MM.1S (cell line): ENCODE measurements around the gene TSPOAP1.

Experiments
- DNase-seq: peaks from one replicate; pipeline ENCODE4 v3.0.0-alpha.2; 2015
- H2AFZ ChIP-seq: fragments of 300-600 bp; sonication (generic); 2 replicates; pipeline ENCODE4 v1.6.0; 2016; ENCODE audit warnings: antibody characterized with exemption, low read length
- H3F3A ChIP-seq: fragments of 300-600 bp; sonication (generic); 2 replicates; pipeline ENCODE4 v1.6.1; 2016; ENCODE audit warnings: mild to moderate bottlenecking, antibody characterized with exemption, low read length, moderate library complexity, mixed read lengths; ENCODE audit not compliant: insufficient read depth
- H3K27ac ChIP-seq: fragments of 300-600 bp; sonication (generic); 2 replicates; pipeline ENCODE4 v1.5.1; 2016; ENCODE audit warnings: mild to moderate bottlenecking, low read length
- H3K27me3 ChIP-seq: fragments of 300-600 bp; sonication (generic); replicated peaks from 2 replicates; pipeline ENCODE4 v1.6.0; 2016; ENCODE audit warnings: low read length; ENCODE audit not compliant: insufficient read depth
- H3K36me3 ChIP-seq: fragments of 300-600 bp; sonication (generic); replicated peaks from 2 replicates; pipeline ENCODE4 v1.6.1; 2016; ENCODE audit warnings: mild to moderate bottlenecking, low read length, mixed read lengths; ENCODE audit not compliant: insufficient read depth
- H3K4me1 ChIP-seq: fragments of 300-600 bp; sonication (generic); 2 replicates; pipeline ENCODE4 v1.6.1; 2016; ENCODE audit warnings: low read length, mixed read lengths
- H3K4me2 ChIP-seq: fragments of 300-600 bp; sonication (generic); 2 replicates; pipeline ENCODE4 v1.6.0; 2016; ENCODE audit warnings: low read depth, low read length
- H3K4me3 ChIP-seq: fragments of 300-600 bp; sonication (generic); 2 replicates; pipeline ENCODE4 v1.5.1; 2016; ENCODE audit warnings: low read length, mixed read lengths
- H3K79me2 ChIP-seq: fragments of 300-600 bp; sonication (generic); 2 replicates; pipeline ENCODE4 v1.6.1; 2016; ENCODE audit warnings: mixed run types, low read length, mixed read lengths
- H3K9ac ChIP-seq: fragments of 300-600 bp; sonication (generic); 2 replicates; pipeline ENCODE4 v1.6.1; 2016; ENCODE audit warnings: low read length, mixed read lengths
- H3K9me2 ChIP-seq: fragments of 300-600 bp; sonication (generic); replicated peaks from 2 replicates; pipeline ENCODE4 v1.6.1; 2016; ENCODE audit warnings: mild to moderate bottlenecking, low read length, mixed read lengths; ENCODE audit not compliant: insufficient read depth
- H3K9me3 ChIP-seq: fragments of 300-600 bp; sonication (generic); replicated peaks from 2 replicates; pipeline ENCODE4 v1.6.1; 2016; ENCODE audit warnings: mild to moderate bottlenecking, low read length, mixed read lengths; ENCODE audit not compliant: insufficient read depth
- H4K20me1 ChIP-seq: fragments of 300-600 bp; sonication (generic); 2 replicates; pipeline ENCODE4 v1.6.1; 2016; ENCODE audit warnings: mild to moderate bottlenecking, low read length, moderate library complexity, mixed read lengths; ENCODE audit not compliant: insufficient read depth
- CTCF ChIP-seq: fragments of 300-600 bp; sonication (generic); IDR thresholded peaks from 2 replicates; pipeline ENCODE4 v1.5.1; 2016; ENCODE audit warnings: antibody characterized with exemption, low read length, mixed read lengths
- EZH2 ChIP-seq: fragments of 300-600 bp; sonication (generic); optimal IDR thresholded peaks from 2 replicates; pipeline ENCODE3; 2017; ENCODE audit warnings: low read depth, mild to moderate bottlenecking, antibody characterized with exemption, low read length, mixed read lengths
- EZH2phosphoT487 ChIP-seq: fragments of 300-600 bp; sonication (generic); IDR thresholded peaks from 2 replicates; pipeline ENCODE4 v1.6.1; 2018; ENCODE audit warnings: antibody characterized with exemption, low read length

TSPOAP1 gene

GRCh38 chr17:58315281-58315711 is 13.3 kb downstream of the TSPOAP1 start:
- no peaks in the 10 kb centered on the region for H3K9me3 ChIP-seq
- H3K36me3 ChIP-seq, result no peaks in the 10 kb centered on the region
- no peak overlapping the region for H3K27ac ChIP-seq
- no peaks in the 10 kb centered on the region for H3K9me2 ChIP-seq
- H2AFZ ChIP-seq, result no peak overlapping the region
- no peaks in the 10 kb centered on the region for H3F3A ChIP-seq
- no peak for DNase-seq
- H4K20me1 ChIP-seq, result no peaks in the 10 kb centered on the region
- H3K4me2 ChIP-seq, result no peak overlapping the region
- H3K9ac ChIP-seq, result no peak overlapping the region
- H3K27me3 ChIP-seq, result no peaks in the 10 kb centered on the region
- no peak overlapping the region for H3K4me3 ChIP-seq
- TF ChIP-seq EZH2phosphoT487 (no peak), EZH2 (no peak), CTCF (no peak)
- H3K4me1 ChIP-seq, result no peaks in the 10 kb centered on the region
- no peaks in the 10 kb centered on the region for H3K79me2 ChIP-seq

DNA sequence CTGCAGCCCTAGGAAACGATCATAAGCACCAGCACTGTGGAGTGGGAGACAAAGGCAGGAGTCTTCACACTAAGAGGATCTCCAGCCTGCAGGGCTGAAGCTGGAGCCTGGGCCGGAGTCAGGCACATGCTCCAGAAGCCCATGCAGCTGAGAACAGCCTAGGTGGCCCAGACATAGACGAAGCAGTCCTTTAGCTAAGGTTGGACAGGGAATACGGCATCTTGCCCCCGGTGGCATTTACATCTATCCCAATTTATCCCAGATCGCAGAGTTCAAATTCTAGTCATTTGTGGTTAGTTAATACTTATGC is 13.9 kb downstream of the TSPOAP1 start:
- Histone ChIP-seq H2AFZ (no peak overlapping the region), H3K9me3 (no peaks in the 10 kb centered on the region), H3K9me2 (no peaks in the 10 kb centered on the region), H4K20me1 (no peaks in the 10 kb centered on the region), H3K27me3 (no peaks in the 10 kb centered on the region), H3K79me2 (no peaks in the 10 kb centered on the region), H3F3A (no peaks in the 10 kb centered on the region), H3K4me1 (no peaks in the 10 kb centered on the region), H3K36me3 (no peaks in the 10 kb centered on the region), H3K27ac (no peak overlapping the region), H3K9ac (no peak overlapping the region), H3K4me3 (no peak overlapping the region), H3K4me2 (no peak overlapping the region)
- no peak for DNase-seq
- TF ChIP-seq EZH2phosphoT487 (no peak), CTCF (no peak)

DNA sequence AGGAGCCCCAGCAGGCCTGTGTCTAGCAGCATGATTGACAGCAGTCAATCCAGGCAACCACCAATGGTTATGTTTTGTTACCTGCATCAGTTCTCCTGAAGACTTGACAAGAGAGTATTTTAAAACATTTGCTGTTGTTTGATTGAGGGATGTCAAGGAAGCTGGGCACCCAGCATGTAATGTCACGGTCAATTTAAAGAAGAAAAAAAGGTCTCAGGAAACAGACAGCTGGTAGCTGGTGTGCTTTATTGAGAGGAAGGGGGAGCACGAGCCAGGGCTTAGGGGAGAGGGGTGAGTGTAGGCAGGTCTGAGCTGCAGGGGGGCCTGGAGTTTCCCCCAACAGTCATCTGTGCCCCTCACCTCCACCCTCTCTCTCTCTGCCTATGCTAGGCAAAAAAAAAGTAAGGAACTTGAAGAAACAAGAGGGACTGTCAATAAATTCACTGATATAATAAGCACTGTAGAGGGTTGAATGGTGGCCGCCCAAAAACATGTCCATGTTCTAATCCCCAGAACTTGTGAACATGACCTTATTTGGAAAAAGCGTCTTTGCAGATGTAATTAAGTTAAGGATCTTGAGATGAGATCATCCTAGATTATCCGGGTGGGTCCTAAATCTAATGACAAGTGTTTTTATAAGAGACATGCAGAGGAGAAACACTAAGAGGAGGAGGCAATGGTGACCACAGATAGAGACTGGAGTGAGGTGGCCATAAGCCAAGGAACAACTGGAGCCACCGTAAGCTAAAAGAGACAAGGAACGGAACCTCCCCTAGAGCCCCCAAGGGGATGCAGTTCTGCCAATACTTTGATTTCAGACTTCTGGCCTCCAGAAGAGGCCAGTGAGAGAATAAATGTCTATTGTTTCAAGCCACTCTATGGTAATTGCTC is 14.5 kb downstream of the TSPOAP1 start:
- no peak overlapping the region for H3K4me2 ChIP-seq

More for the DNA sequence above, 14.5 kb downstream of the TSPOAP1 start:
- Histone ChIP-seq H3K27me3 (no peaks in the 10 kb centered on the region), H3K4me3 (no peak overlapping the region), H3K9me3 (no peaks in the 10 kb centered on the region), H3K9me2 (no peaks in the 10 kb centered on the region), H3K27ac (no peak overlapping the region), H4K20me1 (no peaks in the 10 kb centered on the region), H3K9ac (no peak overlapping the region), H3F3A (no peaks in the 10 kb centered on the region), H3K4me1 (no peaks in the 10 kb centered on the region), H3K36me3 (no peaks in the 10 kb centered on the region), H3K79me2 (no peaks in the 10 kb centered on the region), H2AFZ (no peak overlapping the region)
- no peak for TF ChIP-seq EZH2
- TF ChIP-seq CTCF, result no peak
- no peak for TF ChIP-seq EZH2phosphoT487
- DNase-seq, result no peak
